NK-92 (cell line): Measurements from ENCODE around the gene ZP3.
"Not testable (repeated sequence)": the region's sequence is repeated elsewhere in the genome, so short reads cannot be mapped to it uniquely, and the experiment has no call there.

Experiments
- DNase-seq: peaks from one replicate; lab custom pipeline; 2025; ENCODE audit not compliant: unreplicated experiment; lab: John Stamatoyannopoulos, UW

ZP3 gene

DNA sequence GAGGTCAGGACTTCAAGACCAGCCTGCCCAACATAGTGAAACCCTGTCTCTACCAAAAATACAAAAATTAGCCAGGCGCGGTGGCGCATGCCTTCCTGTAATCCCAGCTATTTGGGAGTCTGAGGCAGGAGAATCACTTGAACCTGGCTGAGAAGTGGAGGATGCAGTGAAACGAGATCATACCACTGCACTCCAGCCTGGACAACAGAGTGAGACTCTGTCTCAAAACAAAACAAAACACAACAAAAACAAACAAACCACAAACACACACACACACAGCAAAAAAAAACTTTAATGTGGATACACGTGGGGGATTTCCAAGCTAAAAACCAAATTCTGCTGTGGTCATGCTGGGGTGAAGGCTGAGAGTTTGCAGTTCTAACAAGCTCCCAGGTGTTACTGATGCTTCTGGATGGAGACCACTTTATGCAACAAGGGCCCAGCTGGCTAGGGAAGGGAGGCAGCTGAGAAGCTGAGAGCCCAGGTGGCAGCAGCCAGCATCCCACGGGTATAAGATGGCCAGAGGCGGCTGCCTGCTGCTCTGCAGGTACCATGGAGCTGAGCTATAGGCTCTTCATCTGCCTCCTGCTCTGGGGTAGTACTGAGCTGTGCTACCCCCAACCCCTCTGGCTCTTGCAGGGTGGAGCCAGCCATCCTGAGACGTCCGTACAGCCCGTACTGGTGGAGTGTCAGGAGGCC is at the start of gene ZP3:
ZP3 (plus strand) TSS at position 538 of the 699 bp plus-strand sequence; CDS start at position 553, 15 bp downstream.
- DNase-seq, result no peak

DNA sequence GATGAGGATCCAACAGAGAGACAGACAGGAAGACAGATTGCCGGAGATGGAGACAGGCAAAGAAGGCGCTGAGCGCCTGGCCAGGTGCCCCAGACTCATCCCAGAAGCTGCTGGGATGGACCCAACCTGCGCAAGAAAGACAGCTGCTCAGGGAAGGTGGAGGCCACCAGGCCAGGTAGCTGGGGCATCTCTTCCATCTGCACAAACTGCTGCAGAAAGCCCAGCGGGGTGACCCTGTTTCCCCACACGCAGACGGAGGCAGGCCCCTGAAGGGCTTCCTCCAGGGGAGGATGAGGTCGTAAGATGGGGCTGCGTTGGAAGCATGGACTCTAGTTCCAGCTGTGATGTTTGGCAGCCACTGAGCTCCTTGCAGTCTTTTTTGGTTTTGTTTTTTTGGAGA is 49.5 kb upstream of the ZP3 start:
- DNase-seq, result no peak

DNA sequence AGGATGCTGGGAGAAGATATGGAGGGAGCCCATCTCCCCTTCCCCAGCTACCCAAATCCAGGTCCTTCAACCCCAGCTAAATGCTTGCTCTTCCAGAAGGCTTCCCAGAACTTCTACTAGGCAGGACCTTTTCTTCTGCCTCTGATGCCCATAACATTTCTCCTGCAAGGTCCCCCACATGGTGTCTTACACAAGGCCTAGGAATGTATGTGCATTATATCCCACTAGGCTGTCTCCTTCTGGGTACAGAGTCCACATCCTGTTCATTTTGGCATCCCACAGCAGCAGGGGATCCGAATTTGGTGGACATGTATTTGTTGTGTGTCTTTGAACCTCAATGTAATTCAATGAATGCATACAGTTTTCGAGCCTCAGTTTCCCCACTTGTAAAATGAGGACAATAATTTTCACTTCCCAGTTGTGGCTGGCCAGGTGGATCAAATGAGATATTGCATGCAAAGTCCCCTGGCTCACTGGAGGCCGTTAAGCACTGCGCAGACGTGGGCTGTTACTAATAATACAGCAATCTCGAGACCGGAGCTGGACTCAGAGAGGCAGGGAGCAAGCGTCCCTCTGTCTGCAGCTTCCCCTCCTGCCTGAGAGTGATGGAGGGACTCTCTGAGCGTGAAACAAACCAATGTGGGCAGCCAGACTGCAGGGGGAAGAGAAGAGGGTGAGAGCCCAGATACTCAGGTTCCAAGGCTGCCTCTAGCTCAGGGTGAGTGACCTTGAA is 47.4 kb upstream of the ZP3 start:
- no peak for DNase-seq

DNA sequence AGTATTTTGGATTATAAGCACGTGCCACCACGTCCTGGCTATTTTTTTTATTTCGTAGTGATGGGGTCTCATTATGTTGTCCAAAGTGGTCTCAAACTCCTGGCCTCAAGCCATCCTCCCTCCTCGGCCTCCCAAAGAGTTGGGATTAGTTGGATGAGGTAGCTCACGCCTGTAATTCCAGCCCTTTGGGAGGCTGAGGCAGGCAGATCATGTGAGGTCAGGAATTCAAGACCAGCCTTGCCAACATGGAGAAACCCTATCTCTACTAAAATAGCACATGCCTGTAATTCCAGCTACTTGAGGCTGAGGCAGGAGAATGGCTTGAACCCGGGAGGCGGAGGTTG is 44.2 kb upstream of the ZP3 start:
- no peak for DNase-seq

DNA sequence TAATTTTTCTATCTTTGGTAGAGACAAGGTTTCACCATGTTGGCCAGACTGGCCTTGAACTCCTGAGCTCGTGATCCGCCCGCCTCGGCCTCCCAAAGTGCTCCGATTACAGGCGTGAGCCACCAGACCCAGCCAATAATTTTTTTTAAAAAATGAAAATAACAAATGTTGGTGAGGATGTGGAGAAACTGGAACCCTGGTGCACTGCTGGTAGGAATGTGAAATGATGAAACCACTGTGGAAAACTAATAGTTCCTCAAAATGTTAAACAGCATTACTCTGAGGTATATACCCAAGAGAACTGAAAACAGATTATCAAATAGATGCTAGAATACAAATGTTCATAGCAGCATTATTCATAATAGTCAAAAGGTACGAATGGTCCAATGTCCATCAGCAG is 42.9 kb upstream of the ZP3 start:
- DNase-seq, result no peak

DNA sequence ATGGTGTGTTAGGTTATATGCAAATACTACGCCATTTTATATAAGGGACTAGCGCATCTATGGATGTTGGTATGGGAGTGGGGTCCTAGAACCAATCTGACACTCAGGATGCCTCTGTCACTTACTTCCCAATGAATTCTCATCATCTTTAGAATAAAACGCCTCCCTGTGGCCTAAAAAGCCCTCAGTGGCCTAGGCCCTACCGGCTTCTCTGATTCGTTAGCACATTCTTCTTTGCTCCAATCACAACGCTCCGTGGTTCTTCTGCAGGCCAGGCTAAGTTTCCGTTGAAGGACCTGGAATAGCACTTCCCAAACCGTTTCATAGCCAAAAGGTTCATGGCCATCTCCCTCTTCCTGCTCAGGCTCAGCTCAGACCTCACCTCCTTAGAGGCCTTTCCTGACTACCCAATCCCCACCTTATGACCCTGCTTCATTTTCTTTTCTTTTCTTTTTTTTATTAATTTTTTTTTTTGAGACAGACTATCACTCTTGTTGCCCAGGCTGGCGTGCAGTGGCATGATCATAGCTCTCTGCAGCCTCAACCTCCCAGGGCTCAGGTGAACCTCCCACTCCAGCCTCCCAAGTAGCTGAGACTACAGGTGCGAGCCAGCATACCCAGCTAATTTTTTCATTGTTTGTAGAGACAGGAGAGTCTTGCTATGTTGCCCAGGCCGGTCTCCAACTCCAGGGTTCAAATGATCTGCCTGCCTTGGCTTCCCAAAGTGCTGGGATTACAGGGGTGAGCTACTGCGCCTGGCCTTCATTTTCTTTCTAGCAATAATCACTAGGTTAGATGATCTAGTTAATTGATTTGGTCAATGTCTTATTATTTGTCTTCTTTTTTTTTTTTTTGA is 41.4 kb upstream of the ZP3 start:
- no peak for DNase-seq

DNA sequence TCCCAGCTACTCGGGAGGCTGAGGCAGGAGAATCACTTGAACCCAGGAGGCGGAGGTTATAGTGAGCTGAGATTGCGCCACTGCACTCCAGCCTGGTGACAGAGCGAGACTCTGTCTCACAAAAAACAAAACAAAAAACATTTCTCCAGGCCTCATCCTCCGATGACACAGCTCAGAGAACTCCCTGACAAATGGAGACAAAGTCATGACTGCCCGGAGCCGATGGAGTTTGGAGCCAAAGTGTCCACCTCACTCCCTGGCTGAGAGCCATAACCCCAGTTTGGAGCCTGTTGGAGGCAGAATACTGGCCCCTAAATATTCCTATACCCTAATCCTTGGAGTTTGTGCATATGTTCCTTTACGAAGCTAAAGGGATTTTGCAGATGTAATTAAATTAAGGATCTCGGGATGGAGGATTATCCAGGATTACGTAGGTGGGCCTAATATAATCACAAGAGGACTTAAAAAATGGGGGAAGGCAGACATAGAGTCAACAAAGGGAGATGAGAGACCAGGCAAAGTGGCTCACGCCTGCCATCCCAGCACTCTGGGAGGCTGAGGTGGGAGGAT is 38.0 kb upstream of the ZP3 start:
- DNase-seq, result no peak

DNA sequence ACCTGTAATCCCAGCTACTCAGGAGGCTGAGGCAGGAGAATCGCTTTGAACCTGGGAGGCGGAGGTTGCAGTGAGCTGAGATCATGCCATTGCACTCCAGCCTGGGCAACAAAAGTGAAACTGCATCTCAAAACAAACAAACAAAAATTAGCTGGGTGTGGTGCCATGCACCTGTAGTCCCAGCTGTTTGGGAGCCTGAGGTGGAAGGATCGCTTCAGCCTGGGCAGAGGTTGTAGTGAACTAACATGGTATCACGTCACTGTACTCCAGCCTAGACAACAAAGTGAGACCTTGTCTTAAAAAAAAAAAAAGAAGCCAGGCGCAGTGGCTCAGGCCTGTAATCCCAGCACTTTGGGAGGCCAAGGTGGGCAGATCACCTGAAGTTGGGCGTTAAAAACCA is 37.0 kb upstream of the ZP3 start:
- not testable (repeated sequence) for DNase-seq

DNA sequence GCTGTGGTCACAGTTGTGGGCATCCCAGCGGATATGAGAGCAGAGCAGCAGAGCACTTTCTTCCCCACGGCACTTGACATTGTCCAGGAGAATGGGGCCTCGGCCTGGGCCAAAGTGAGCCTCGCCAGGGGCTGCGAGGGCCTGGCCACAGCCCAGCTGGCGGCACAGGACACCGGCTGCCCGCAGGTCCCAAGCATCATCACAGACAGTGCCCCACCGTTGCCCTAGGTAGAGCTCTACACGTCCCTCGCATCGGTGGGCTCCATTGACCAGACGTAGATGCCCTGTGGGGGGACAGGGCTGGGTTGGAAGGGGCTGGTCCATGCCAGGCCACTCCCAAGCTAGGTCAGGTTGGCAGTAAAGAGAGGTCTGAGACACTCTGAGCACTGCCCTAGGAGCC is 34.7 kb upstream of the ZP3 start:
- DNase-seq, result no peak

DNA sequence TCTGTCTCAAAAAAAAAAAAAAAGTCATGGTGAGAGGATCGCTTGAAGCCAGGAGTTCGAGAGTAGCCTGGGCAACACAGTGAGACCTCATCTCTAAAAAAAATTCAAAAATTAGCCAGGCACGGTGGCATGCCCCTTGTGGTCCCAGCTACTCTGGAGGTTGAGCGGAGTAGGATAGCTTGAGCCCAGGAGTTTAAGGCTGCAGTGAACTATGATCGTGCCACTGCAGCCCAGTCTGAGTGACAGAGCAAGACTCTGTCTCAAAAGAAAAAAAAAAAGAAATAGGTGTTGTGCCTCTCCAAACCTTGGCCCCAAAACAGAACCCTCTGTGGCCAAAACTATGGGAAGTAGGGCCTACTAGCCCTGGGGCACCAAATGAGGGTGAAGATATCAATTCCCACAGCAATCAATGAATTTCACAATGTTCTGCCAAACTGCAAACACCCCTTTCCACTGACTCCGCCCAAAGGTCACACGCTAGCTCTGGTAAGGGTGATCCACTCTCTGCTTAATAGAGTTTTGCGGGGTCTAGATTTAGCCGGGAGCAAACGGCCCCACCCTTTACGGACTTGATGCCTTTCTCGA is 32.1 kb upstream of the ZP3 start:
- DNase-seq, result no peak

DNA sequence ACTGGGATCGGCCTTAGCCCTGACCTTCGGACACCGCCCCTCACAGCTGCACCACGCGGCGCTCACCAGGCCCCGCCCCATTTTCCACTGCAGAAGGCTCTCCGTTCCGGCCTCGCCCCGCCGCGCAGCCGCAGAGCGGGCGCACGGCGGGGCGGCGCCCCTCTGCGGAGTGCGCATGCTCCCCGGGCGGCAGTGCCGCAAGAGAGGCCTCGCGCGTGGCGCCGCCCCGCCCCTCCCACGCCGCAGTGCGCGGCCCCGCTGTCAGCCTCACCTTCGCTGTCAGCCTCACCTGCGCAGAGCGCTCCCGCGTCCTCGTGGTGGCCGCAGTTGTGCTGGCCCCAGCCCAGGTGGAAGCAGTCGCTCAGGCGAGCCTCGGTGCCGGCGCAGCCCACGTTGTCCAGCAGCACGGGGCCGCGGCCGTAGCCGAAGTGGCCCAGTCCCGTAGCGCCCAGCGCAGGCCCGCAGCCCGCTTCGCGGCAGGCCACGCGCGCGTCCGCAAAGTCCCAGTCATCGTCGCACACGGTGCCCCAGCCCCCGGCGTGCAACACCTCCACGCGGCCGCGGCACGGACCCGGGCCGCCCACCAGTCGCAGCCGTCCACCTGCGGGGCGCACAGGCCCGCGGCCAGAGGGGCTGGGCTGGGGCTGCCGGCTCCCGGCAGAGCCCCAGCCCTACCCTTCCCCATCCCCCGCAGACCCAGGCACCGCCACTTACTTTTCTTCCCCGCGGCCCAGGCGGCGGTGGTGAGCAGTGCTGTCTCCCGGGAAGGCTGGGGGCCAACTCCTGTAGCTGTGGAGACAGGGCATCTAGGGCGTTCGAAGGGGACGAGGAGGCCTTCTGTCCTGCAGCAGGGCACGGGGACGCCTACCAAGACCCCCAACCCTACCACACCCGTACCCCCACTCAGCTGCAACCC is 31.4 kb upstream of the ZP3 start:
- peak; percentile 53 for DNase-seq

DNA sequence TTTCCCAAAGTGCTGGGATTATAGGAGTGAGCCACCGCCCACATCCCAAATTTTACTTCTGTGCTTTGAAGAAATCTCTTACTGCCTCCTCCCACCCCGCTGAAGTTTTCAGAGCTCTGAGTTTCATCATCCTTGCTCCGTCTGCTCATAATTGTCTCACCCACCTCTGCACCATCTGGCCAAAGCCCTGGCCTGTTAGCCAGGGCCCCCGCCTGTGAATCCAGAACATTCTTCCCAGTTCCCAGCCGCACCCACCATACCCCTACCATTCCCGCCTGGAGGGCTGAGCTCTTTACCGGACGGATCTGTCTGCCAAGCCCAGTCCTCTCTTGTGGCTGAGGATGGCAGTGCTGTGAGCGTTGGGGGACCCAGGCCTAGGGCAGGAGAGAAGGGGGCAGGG is 29.8 kb upstream of the ZP3 start:
- DNase-seq, result no peak

DNA sequence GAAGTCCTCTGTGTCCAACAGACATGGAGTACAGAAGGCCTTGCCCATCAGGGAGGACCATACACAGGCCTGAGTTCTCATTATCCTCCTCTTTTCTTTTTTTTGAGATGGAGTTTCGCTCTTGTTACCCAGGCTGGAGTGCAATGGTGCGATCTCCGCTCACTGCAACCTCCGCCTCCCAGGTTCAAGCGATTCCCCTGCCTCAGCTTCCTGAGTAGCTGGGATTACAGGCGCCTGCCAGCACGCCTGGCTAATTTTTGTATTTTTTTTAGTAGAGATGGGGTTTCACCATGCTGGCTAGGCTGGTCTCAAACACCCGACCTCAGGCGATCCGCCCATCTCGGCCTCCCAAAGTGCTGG is 29.2 kb upstream of the ZP3 start:
- DNase-seq, result not testable (repeated sequence)

DNA sequence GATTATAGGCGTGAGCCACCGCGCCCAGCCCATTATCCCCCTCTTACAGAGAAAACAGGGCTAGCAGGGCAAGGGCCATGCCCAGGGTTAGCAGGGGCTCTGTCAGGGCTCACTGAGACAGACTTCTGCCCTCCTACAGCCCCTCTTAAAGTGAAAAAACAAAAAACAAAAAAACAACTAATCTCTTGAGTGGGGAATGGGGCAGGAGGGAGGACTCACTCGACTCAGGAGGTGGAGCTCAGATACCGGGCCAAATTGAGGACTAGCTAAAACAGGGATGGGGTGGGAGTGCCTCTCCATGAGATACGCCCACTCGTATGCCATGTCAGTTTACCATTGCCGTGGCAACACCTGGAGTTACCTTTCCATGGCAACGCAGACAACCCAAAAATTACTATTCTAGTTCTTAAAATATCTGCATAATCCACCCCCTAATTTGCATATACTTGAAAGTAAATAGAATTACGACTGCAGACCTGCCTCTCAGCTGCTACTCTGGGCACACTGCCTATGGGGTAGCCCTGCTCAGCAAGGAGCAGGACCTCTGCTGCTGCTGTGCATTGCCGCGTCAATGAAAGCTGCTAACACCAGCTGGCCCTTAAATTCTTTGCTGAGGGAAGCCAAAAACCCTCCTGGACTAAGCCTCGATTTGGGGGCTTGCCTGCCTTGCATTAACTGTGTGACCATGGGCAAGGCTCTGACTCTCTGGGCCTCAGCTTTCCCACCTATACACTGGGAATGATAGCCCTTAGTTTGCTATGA is 28.6 kb upstream of the ZP3 start:
- no peak for DNase-seq

DNA sequence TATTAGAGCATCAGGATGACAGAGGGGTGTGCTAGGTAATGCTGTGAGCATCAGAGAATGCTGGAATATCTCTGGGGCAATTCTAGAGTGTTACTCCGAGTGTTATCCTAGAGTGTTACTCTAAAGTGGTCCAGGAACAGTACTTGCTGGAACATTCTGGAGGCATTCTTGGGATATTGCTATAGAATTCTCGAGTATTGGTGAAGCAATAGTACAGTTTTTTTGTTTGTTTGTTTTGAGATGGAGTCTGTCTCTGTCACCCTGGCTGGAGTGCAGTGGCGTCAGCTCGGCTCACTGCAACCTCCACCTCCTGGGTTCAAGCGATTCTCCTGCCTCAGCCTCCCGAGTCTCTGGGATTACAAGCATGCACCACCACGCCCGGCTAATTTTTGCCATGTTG is 27.9 kb upstream of the ZP3 start:
- no peak for DNase-seq

DNA sequence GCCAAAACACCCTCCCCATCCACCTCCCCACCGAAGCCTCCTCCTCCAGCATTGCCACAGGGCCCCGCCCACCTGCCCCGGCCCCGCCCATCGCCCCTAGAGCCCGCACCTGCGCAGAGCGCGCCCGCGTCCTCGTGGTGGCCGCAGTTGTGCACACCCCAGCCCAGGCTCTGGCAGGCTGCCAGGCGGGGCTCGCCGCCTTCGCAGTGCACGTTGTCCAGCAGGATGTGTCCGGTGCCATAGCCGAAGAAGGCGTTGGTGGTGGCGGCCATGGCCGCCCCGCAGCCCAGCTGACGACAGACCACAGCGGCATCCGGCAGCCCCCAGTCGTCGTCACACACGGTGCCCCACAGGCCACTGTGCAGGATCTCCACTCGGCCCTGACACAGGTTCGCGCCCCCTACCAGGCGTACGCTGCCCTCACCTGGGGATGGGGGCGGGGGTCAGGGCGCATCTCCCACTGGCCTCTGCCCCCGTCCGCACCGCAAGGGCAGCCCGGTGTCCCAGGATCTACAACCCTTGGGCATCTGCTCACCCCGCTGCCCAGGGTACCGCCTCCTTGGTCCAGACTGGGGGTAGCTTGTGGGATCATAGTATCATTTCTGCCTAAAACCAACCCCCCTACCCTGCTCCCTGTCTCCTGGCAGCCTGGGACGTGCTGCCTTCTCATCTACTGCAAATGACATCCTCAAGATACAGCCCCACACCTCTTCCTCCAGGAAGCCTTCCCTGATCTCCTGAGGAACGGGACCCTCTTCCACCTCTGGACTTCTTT is 27.2 kb upstream of the ZP3 start:
- DNase-seq, result no peak

DNA sequence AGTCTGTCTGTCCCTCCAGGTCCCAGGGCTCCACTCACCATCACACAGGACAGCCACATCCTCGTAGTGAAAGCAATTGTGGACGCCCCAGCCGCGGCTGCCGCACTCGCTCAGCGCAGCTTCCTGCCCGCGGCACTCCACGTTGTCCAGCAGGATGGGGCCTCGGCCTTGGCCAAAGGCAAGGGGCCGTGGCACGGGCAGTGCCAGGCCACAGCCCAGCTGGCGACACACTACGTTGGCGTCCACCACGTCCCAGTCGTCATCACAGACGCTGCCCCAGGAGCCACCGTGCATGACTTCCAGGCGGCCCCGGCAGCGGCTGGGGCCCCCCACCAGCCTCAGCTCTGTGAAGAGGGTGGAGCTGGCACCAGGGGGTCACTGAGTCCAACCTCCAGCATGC is 24.5 kb upstream of the ZP3 start:
- DNase-seq, result no peak

DNA sequence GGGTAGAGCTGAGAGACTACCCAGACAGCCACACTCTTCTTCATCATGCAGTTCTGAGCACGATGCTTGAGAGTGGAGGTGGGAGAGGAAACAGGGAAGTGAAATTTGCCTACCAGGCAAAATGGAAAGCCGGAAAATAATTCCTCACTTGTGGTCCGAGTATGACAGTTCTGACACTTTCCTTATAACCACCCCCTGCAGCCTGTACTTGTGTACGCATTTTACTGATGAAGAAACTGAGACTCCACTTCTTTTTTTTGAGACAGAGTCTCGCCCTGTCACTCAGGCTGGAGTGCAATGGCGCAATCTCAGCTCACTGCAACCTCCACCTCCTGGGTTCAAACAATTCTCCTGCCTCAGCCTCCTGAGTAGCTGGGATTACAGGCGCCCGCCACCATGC is 21.7 kb upstream of the ZP3 start:
- not testable (repeated sequence) for DNase-seq
